Fibroblast of pulmonary artery (primary cell): Measurements from ENCODE around the gene FTCD.
"Not testable (repeated sequence)": the region's sequence is repeated elsewhere in the genome, so short reads cannot be mapped to it uniquely, and the experiment has no call there.

Source experiments
- DNase-seq: peaks from one replicate; pipeline ENCODE4 v3.0.0-alpha.2; 2010; ENCODE audit warnings: low read depth
- H3K4me3 ChIP-seq: replicated peaks from 2 replicates; pipeline ENCODE4 v1.5.1; 2011; ENCODE audit warnings: low read depth, mild to moderate bottlenecking, control low read depth, low read length, moderate library complexity
- TF ChIP-seq, protein P1 (sequence below): IDR thresholded peaks from 2 replicates; pipeline ENCODE4 v1.5.1; 2011; ENCODE audit warnings: mild to moderate bottlenecking, control low read depth, low read length, inconsistent platforms; ENCODE audit errors: missing control alignments

The FTCD gene, protein sequence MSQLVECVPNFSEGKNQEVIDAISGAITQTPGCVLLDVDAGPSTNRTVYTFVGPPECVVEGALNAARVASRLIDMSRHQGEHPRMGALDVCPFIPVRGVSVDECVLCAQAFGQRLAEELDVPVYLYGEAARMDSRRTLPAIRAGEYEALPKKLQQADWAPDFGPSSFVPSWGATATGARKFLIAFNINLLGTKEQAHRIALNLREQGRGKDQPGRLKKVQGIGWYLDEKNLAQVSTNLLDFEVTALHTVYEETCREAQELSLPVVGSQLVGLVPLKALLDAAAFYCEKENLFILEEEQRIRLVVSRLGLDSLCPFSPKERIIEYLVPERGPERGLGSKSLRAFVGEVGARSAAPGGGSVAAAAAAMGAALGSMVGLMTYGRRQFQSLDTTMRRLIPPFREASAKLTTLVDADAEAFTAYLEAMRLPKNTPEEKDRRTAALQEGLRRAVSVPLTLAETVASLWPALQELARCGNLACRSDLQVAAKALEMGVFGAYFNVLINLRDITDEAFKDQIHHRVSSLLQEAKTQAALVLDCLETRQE

DNA sequence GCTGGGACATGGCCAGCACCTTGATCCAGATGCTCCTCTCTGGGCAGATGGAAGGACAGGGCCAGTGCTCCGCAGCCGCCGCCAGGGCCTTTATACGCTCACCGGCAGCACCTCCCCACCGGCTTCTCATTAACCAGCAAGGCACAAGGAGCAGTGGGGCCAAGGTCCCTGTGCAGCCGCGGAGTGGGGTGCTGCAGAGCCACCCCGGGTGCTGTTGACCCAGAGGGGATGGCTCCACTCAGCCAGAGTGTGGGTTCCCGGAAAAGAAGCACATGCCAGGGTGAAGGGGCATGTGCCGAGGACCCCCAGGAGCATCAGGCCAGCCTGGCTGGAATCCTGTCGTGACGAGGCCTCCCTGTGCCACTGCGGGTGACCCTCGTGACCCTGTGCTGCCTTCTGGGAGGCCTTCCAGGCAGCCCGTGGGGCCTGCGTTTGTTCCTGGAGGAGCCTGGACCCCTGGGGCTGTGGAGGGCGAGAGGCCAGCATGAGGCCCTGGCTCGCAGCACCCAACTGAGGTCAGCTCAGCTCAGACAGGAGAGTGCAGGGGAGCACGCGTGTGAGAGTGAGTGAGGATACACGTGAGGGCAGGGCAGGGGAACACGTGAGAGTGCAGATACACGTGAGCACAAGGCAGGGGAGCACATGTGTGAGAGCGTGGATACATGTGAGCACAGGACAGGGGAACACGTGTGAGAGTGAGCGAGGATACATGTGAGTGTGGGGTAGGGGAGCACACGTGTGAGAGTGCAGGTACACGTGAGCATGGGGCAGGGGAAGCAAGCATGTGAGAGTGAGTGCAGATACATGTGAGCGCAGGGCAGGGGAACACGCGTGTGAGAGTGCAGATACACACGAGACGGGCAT lies at the start of gene FTCD:
FTCD (minus strand) TSS at position 66 of the 864 bp plus-strand sequence; CDS start at position 10, 56 bp downstream.
- TF ChIP-seq, protein P1, sequence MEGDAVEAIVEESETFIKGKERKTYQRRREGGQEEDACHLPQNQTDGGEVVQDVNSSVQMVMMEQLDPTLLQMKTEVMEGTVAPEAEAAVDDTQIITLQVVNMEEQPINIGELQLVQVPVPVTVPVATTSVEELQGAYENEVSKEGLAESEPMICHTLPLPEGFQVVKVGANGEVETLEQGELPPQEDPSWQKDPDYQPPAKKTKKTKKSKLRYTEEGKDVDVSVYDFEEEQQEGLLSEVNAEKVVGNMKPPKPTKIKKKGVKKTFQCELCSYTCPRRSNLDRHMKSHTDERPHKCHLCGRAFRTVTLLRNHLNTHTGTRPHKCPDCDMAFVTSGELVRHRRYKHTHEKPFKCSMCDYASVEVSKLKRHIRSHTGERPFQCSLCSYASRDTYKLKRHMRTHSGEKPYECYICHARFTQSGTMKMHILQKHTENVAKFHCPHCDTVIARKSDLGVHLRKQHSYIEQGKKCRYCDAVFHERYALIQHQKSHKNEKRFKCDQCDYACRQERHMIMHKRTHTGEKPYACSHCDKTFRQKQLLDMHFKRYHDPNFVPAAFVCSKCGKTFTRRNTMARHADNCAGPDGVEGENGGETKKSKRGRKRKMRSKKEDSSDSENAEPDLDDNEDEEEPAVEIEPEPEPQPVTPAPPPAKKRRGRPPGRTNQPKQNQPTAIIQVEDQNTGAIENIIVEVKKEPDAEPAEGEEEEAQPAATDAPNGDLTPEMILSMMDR, result no peak

DNA sequence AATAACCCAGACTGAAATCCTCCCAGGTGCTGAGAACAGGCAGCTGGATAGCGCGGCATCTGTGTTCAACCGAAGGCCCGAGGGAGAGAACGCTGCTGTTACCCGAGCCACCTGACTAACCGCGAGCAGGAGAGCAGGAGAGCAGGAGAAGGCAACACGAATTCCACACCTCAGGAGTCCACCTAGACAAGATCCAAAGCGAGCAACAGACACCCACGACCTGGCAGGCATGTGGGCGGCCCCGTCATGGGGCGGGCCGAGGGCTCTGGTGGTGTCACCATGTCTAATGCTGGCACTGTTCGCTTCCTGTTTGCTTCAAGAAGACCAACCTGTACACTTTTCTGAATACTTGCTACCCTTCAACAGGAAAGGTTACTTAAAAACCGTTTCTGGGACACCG lies 49.8 kb upstream of the FTCD start:
- TF ChIP-seq, protein P1, result no peak
- DNase-seq, result no peak
- no peak overlapping the region for H3K4me3 ChIP-seq

More for the DNA sequence above, at the start of gene FTCD:
- DNase-seq, result no peak
- H3K4me3 ChIP-seq, result no peak within 1 kb of the TSS

DNA sequence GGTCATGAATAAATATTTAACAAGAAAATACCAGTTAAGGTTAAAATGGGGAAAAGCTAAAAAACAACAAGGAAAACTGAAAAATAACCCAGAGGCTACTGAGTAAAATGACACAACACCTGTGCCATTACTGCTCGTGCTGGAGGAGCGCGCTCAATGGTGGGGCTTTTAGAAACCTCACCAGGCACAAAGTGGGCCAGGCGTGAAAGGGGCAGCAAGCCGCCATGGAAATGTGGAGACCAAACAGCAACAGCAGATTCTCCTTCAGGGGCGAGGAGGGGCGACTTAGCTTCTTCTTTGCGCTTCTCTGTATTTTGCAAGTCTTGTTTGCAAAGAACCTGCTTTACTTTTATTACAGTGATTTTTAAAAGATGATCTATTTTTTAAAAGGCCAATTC lies 47.8 kb upstream of the FTCD start:
- DNase-seq, result no peak
- TF ChIP-seq, protein P1, result no peak
- no peak overlapping the region for H3K4me3 ChIP-seq

DNA sequence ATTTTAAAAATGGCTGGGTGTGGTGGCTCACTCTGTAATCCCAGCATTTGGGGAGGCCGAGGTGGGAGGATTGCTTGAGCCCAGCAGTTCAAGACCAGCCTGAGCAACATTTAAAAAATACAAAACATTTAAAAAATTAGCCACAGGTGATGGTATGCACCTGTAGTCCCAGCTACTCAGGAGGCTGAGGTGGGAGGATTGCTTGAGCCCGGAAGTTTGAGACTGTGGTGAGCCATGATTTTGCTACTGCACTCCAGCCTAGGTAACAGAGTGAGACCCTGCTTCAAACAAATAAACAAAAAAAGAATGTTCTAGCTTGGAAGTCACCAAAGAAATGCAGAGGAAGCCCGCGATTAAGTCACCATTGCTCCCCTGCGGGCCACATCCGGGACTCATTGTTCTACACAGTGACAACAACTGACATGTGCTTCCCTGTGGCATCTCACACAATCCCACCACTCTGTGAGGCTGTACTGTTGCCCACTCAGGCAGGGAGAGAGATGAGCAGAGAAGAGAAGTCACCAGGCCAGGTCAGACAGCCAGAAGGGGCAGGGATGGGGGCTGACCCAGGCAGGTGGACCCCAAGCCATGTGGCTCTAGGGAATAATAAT lies 47.3 kb upstream of the FTCD start:
- no peak overlapping the region for H3K4me3 ChIP-seq
- DNase-seq, result no peak
- TF ChIP-seq, protein P1, result no peak

DNA sequence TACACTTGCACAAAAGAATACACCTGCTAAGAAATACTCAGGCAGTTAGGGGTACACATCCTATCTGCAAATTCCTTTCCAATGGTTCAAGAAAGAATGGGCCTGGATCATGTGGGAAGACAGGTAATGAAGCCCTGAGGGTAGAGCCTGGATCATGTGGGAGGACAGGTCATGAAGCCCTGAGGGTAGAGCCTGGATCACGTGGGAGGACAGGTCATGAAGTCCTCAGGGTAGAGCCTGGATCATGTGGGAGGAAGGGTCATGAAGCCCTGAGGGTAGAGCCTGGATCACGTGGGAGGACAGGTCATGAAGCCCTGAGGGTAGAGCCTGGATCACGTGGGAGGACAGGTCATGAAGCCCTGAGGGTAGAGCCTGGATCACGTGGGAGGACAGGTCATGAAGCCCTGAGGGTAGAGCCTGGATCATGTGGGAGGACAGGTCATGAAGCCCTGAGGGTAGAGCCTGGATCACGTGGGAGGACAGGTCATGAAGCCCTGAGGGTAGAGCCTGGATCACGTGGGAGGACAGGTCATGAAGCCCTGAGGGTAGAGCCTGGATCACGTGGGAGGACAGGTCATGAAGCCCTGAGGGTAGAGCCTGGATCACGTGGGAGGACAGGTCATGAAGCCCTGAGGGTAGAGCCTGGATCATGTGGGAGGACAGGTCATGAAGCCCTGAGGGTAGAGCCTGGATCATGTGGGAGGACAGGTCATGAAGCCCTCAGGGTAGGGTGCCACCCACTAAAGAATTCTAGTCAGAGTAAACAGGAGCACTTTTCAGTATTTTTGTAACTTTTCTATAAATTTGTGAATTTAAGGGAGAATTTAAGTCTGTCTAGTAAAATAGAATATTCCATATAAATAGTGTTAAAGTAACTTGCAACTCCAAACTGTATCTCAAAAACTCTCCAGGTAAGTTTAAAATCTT lies 45.8 kb upstream of the FTCD start:
- H3K4me3 ChIP-seq, DNase-seq: not testable (repeated sequence)

DNA sequence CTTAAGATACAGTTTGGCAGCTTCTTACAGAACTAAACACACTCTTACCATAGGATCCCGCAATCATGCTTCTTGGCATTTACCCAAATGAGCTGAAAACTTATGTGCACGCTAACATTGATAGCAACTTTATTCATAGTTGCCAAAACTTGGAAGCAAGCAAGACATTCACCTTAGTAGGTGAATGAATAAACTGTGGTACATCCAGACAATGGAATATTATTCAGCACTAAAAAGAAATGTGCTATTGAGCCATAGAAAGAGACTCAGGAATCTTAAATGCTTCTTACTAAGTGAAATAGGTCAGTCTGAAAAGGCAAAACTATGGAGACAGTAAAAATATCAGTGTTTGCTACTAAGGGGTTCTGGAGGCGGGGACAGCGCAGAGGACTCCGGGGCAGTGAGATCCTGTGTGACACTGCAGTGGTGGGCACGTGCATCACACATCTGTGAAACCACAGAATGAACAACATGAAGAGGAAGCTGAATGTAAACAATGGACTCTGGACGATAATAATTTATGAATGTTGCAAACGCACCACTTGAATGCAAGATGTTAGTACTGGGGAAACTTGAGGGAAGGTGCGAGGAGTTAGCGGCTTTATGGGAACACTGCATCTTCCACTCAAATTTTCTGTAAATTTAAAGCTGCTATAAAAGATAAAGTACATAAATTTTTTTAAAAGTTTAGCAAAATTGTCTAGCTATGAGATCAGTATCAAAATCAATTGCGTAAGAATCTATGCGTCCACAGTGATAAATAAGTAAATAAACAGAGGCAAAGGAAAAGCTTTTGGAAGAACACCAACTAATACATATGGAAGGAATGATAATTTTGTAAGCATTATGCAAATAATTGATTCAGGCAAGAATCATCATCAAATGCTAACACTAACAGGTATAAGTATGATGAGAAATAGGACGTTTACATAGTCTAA lies 44.3 kb upstream of the FTCD start:
- no peak overlapping the region for H3K4me3 ChIP-seq
- TF ChIP-seq, protein P1, result no peak
- DNase-seq, result no peak
